HG03039 (cell line): ENCODE results near the gene VSTM2L.

Source experiments
- ATAC-seq: cut with Tn5 transposase; IDR thresholded peaks from one replicate; pipeline ENCODE4 v1.9.1; 2021; ENCODE audit warnings: mild to moderate bottlenecking, moderate library complexity; ENCODE audit not compliant: unreplicated experiment

The VSTM2L gene

DNA sequence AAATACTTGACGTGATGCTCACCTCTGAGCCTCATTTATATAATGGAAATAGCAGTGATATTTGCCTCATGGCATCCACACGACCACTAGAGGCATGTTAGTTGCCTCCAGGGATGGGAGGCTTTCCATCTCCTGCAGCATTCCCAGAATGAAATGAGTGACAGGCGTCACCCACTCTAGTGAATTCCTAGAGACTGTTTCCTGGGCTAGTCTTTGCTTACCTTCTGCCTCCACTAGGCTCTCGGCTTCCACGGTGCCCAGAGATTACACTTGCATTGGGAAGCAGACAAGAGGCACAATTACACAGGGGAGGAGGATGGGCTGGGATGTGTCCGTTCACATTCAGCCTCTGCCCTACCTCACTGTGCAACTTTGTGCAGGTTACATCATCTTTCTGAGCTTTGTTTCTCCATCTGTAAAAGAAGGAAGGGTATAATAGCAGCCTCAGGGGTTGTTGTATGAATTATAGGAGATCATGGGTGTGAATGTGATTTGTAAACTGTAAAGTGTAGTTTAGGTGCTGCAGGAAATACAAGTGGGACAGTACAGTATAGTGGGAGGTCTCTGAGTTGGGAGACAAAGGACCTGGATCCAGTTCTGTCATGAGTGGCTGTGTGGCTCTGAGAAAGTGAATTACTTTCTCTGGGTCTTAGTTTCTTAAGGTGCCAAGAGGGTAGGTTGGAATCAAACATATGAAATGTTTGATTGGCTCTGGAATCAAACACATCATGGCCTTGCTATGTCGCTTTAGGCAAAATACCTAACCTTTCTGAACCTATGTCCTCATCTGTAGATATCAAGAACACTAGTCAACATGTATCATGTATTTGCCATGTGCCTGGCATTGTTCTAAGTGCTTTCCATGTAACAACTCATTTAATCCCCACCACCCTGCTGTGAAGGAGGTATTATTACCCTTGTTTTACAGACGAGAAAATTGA, 3.6 kb upstream of the VSTM2L start:
- no peak for ATAC-seq

DNA sequence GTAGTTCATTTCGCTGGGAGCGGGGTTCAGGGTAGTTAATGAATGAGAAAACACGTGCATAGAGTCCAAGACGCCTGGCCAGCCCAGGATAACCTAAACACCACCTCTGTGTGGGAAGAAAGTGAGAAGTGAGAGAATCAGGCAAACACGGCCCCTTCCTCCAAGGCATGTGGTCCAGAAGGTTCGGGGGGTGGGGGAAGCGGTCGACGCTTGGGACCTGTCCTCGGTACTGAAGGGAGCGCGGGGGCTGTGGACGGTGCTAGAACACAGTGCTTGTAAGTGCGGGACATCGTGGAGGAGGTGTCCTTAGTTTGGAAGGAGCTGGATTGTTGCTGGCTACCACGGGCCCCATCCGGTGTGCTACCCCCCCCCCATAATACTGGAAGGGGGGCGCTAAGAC, 1.7 kb upstream of the VSTM2L start:
- no peak for ATAC-seq

- no peak for ATAC-seq
Observed at GRCh38 chr20:37901654-37902503, 1.0 kb upstream of the VSTM2L start.

DNA sequence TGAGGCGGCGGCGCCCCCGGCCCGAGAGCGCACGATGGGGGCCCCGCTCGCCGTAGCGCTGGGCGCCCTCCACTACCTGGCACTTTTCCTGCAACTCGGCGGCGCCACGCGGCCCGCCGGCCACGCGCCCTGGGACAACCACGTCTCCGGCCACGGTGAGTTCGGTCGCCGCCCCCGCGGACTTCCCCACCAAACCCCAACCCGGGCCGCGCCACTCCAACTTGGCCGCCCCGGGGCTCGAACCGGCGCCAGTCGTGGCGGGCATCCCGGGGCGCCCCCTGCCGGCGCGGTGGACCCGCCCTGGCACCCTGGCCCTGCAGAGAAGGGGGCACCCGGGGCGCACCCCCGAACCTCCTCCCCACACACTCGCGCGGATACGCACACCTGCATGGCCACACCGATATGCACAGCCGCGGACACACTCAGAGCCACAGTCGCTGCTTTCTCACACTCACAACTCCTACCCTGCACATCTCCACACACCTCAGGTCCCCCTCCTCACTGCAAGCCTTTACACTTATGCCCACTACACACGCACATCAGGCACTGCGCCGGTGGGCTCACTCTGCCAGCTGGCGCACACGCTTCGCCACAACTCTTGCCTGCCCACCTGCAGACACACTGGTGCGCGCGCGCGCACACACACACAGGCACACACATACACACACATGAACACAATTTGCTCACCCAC, 535 bp downstream of the VSTM2L start:
- ATAC-seq = no peak

GRCh38 chr20:37904008-37904642, 1.2 kb downstream of the VSTM2L start:
- no peak for ATAC-seq

DNA sequence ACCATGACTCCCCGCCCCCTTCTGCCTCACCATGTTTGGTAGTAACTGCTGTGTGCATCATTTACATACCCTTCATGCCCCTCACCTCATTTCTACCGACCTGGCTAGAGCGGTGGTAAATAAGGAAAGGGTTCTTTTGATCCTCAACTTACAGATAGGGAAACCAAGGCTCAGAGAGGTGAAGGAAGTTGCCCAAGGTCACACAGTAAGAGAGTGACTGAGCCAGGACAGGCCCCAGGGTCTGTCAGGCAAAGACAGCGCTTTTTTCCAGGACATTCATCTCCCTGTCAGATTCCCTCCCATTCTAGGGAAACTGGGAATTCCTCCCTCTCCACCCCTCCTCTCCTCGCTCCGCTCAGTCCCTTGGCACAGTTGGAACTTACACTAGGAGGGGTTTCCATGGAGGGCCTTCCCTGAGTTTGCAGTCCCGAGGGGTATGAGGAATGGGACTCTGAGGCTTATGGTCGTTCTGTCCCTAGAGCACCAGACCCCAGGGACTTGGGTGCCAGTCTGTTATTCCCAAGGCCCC, 2.0 kb downstream of the VSTM2L start:
- ATAC-seq = no peak

- no peak for ATAC-seq
Observed at GRCh38 chr20:37905671-37906613, 3.0 kb downstream of the VSTM2L start.

- no peak for ATAC-seq
Observed at GRCh38 chr20:37907330-37907676, 4.4 kb downstream of the VSTM2L start.

DNA sequence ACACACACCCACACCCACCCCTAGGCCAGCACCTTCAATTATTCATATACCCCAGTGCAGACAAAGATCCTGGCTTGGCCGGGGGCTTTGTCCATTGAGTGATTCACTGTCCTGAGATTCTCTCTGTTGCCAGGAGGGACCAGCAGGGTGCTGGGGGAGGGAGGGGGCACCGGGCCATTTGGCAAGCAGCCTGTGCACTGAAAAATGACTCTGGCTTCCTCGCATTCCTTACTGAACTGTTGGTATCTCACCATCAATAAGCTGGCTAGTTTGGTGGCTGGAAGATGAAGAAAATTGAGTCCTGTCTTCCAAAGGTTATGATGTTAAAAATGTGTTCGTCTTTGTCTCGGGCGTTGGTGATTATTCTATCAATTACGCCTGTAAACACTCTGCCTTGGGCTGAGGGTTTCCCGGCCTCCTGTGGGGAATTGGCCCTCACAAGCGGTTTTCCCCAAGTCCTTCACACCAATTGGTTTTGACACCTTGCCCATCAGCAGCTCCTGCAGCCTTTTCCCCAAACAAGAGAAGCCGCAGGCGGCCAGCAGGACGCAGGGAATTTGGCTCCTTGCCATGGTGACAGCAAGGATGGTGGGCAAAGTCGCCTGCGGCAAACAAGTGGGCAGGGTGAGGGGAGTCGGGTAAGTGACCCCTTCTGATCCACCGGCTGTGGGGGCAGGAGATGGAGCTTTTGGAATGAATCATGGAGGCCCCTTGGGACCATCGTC, 4.9 kb downstream of the VSTM2L start:
- ATAC-seq = no peak

- no peak for ATAC-seq
Observed at GRCh38 chr20:37911261-37911660, 8.3 kb downstream of the VSTM2L start.

DNA sequence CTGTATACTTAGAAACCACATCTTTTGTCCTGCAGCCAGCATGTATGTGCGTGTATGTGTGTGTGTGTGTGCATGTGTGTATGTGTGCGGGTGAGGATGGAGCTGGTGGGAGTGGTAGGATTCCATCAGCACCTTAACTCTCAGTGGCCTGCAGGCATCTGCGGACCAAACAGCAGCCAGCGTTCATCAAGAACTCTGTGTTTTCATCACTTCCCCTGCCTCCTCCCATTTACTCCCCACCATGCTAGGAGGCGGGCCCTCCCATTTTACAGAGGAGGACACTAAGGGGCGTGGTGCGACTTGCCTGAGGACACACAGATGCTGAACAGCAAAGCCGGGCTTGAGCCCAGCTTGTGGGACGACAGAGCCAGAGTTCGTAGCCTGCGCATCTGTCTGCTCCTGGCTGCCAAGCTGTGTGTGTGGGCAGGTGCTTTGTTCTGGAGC, 8.9 kb downstream of the VSTM2L start:
- no peak for ATAC-seq

DNA sequence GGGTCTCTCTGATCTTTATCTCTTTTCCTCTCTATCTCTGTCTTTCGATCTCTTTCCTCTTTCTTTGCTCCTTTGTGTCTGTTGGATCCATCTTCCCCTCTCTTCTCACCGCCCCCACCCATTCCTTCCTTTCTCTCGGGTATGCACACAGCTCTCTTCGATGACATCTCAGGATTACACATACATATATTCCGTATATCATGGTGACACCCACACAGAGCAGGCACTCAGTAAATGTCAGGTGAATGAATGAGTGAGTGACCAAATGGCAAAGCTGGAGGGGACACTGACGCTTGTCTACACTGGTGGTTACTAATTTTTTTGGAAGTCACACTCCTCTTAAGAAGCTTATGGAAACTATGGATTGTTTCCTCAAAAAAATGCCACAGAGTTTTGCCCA, 9.9 kb downstream of the VSTM2L start:
- ATAC-seq = no peak

DNA sequence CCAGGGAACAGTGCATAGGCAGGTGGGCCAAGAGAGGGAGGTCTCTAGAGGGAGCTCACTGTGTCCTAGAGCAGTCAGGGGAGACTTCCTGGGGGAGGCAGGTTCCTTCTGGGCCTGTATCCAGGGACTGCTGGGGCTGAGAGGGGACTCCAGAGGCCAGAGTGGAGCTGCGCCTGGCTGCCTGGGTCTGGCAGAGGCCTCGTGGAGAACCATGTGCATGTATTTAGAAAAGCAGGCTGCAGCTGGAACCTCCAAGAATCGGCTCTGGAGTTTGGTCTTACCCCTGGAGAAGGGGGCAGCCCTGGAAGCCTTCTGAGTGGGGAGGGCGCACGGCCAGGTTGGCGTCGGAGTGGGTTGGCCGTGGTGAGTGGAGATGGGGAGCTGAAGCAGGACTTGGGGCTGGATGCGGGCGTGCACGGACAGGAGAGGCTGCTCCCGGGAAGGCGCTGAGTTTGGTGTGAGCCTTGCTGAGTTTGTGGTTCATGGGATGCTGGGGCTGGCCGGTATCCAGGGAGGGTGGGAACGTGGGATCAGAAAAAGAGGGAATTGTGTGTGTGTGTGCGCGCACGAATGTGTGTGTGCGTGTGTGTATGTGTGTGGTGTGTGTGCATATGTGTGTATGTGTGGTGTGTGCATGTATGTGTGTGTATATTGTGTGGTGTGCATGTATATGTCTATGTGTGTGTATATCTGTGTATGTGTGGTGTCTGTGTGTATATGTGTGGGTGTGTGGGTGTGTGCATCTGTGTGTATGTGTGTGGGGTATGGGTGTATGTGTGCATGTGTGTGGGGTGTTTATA, 10.8 kb downstream of the VSTM2L start:
- ATAC-seq = no peak

DNA sequence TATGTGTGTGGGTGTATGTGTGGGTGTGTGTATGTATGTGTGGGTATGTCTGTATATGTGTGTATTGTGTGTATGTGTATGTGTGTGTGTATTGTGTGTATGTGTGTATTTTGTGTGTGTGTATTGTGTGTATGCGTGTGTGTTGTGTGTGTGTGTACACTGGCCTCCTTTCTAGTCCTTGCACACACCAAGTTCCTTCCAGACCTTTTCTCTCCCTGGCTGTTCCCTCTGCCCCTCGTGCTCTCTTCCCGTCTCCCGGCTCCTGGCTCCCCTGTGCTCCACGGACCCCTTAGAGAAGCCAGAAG, 11.4 kb downstream of the VSTM2L start:
- ATAC-seq = no peak

DNA sequence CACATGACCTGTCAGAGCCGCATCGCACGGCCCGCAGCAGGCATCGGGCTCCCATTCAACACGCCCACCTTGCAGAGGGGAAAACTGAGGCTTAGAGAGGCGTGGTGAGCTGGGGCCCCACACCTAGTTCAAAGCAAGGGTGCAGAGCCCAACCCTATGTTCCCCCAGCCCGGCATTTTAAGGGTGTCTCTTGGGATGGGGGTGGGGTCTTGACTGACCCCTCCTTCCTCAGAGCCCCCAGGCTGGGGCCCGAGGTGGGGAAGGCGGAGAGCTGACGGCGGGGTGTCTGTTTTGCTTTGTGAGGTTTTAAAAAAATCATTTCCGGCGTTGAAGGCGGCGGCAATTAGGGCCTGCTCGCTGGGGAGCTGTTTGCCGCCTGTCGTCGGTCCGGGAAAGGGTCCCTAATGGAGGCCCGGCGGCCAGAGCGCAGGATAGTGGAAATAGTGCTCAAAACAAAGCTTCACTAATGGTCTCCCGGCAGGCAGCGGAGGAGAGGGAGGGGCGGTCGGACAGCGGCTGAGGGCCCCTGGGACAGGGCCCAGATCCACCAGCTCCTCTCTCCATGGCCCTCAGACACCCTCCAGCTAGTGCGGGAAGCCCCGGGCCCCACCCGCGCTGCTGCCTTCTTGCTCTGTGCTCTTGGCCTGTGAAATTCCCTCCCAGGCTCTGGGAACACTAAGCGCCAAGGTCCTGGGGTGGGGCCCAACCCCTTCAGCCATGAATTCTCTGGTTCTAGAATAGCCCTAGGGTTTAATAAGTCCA, 11.9 kb downstream of the VSTM2L start:
- no peak for ATAC-seq

DNA sequence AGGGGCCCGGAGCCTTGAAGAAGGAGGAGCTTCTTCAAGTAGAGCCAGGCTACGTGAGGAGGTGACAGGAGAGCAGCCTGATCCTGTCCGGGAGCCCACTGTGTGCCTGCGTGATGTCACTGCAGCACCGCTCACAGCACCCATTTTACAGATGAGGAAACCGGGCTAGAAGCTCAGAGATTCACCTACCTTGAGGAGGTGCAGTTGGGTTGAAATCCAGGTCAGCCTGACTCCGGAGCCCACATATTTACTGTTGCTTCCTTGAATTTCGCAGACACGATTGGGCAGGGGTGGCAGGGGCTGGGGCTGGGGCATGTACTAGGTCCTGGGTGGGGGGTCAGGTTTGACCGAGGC, 12.5 kb downstream of the VSTM2L start:
- no peak for ATAC-seq

DNA sequence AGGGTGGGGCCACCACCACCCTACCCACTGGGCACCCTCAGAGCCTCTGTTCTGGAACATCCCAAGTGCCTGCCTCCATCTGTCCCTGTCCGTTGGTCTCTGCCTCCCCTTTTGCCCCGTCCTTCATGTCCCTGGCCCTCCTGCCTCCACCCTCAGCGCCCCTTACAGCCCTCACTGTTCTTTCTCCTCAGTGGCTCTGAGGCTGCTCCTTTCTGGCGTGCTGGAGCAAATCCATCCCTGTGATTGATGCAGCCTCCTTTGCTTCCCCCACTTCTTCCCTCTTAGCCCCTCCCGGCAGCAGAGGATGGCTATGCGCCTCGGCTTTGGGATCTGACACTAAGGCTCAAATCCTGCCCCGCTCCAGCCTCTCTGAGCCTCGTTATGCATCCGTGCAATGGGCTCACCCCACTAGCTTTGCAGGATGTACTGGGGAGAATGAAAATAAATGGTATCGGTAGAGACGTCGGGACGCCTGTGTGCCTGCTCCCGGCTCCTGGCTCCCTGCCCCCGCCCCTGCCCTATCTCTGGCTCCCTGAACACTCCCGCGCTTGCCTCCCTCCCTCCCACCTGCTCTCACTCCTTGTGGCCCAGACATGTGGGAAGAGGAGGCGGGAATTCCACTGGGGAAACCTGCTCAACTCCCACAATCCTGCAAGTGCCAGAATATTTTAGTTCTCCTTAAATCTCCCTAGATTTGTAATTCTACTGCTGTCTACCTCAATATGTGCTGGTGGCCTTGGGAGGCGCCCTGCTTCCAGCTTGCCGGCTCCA, 13.1 kb downstream of the VSTM2L start:
- ATAC-seq = no peak
